K562 (cell line): Measurements from ENCODE around the gene TBC1D25. TPM values are rescaled to one million over a fixed set of nuclear protein-coding genes. Genes with fewer than 3 reads are reported as not detected.

Source experiments
- ATAC-seq: fragments of 200-7000 bp; cut with Tn5 transposase; 3 replicates; pipeline ENCODE4 v1.9.1; 2020; ENCODE audit warnings: moderate library complexity
- BruUV-seq: library from RNA; stranded (reverse); fragments of 400-500 nt; replicated peaks from 2 replicates; lab custom pipeline; 2021; lab: Mats Ljungman, UMichigan
- CTCF ChIA-PET: fragments of 300-600 bp; formaldehyde crosslinking; extraction: SDS; loops from one replicate; lab custom pipeline; 2021; ENCODE audit warnings: low intra/inter-chr PET ratio; lab: Yijun Ruan, JAX
- POLR2A ChIA-PET: fragments of 300-600, 350-650 bp; sonication (Branson Sonifier 250); formaldehyde crosslinking; extraction: SDS; loops from one replicate; lab custom pipeline; 2021; ENCODE audit warnings: antibody characterized with exemption, inconsistent platforms; lab: Yijun Ruan, JAX
- DNase-seq, 4 experiments: peaks; one replicate each; pipeline versions ENCODE4 v3.0.0 to v3.0.0-alpha.2; 2011 to 2018; ENCODE audit warnings: low spot score in 3 of 4, mixed read lengths in 3 of 4; ENCODE audit errors: extremely low read depth in 1 of 4
- FAIRE-seq: peaks from 2 replicates; lab custom pipeline; 2011; peaks lifted over from hg19 to GRCh38; lab: Jason Lieb, UNC
- H2AFZ ChIP-seq: 2 replicates; pipeline ENCODE4 v1.6.0; 2011; ENCODE audit warnings: low read depth, low read length, control low read depth, inconsistent platforms
- H3K27ac ChIP-seq: fragments of 200-600 bp; 3 replicates; pipeline ENCODE4 v1.8.0; 2011; ENCODE audit warnings: low read depth, mild to moderate bottlenecking, control low read depth, inconsistent platforms, low read length, moderate library complexity, mixed read lengths; ENCODE audit errors: extremely low read depth
- H3K27me3 ChIP-seq, 2 experiments: fragments of 300-600 bp in 1 of 2; 2 replicates in 1 of 2; 3 replicates in 1 of 2; pipeline versions ENCODE4 v1.6.0 to v1.8.0; 2011; ENCODE audit warnings: inconsistent platforms in 2 of 2, low read length in 2 of 2, mild to moderate bottlenecking in 1 of 2, mixed read lengths in 1 of 2, moderate library complexity in 1 of 2; ENCODE audit not compliant: control insufficient read depth in 2 of 2, insufficient read depth in 2 of 2
- H3K36me3 ChIP-seq: fragments of 300-600 bp; 3 replicates; pipeline ENCODE4 v1.8.0; 2011; ENCODE audit warnings: mild to moderate bottlenecking, low read length, inconsistent platforms; ENCODE audit not compliant: control insufficient read depth, insufficient read depth
- H3K4me1 ChIP-seq, 2 experiments: fragments of 200-600 bp in 1 of 2; replicated peaks in 1 of 2; 2 replicates in 1 of 2; 3 replicates in 1 of 2; pipeline versions ENCODE4 v1.5.1 to v1.8.0; 2011; ENCODE audit warnings: inconsistent platforms in 2 of 2, low read length in 2 of 2, mild to moderate bottlenecking in 1 of 2, mixed read lengths in 1 of 2, moderate library complexity in 1 of 2; ENCODE audit not compliant: control insufficient read depth in 2 of 2, insufficient read depth in 2 of 2
- H3K4me2 ChIP-seq: 2 replicates; pipeline ENCODE4 v1.6.1; 2011; ENCODE audit warnings: low read length, control low read depth, inconsistent platforms, mixed read lengths; ENCODE audit not compliant: insufficient read depth
- H3K4me3 ChIP-seq: fragments of 200-600 bp; sonication (generic), shearing (Covaris generic); 2 replicates; pipeline ENCODE4 v1.5.1; 2016; ENCODE audit warnings: control low read depth, inconsistent platforms
- H3K79me2 ChIP-seq: fragments of 200-600 bp; 3 replicates; pipeline ENCODE4 v1.8.0; 2011; ENCODE audit warnings: low read length, inconsistent platforms; ENCODE audit not compliant: control insufficient read depth, insufficient read depth
- H3K9ac ChIP-seq, 2 experiments: 2 replicates each; pipeline versions ENCODE4 v1.6.0 to v1.6.1; 2011; ENCODE audit warnings: low read depth in 2 of 2, low read length in 2 of 2, control low read depth in 1 of 2, inconsistent platforms in 1 of 2, mild to moderate bottlenecking in 1 of 2, mixed read lengths in 1 of 2; ENCODE audit not compliant: insufficient read depth in 1 of 2
- H3K9me1 ChIP-seq: one replicate; pipeline ENCODE4 v1.6.0; 2011; ENCODE audit warnings: inconsistent platforms, mild to moderate bottlenecking, low read length, moderate library complexity; ENCODE audit not compliant: control insufficient read depth, insufficient read depth
- H3K9me3 ChIP-seq: replicated peaks from 2 replicates; pipeline ENCODE4 v1.5.1; 2011; ENCODE audit warnings: low read depth, low read length, inconsistent platforms; ENCODE audit not compliant: control insufficient read depth, insufficient read depth
- H4K20me1 ChIP-seq: replicated peaks from 2 replicates; pipeline ENCODE4 v1.6.1; 2011; ENCODE audit warnings: low read length, inconsistent platforms, mixed read lengths; ENCODE audit not compliant: control insufficient read depth, insufficient read depth
- BACH1 ChIP-seq: fragments of 200-800 bp; sonication (Bioruptor generic); IDR thresholded peaks from 2 replicates; pipeline ENCODE4 v1.6.1; 2016; ENCODE audit warnings: missing genetic modification characterization, missing compliant biosample characterization
- FOSL1 ChIP-seq: fragments of 200-800 bp; sonication (Bioruptor generic); conservative IDR thresholded peaks from 2 replicates; pipeline ENCODE4 v1.6.1; 2016; ENCODE audit warnings: missing genetic modification characterization, missing compliant biosample characterization
- GATAD2A ChIP-seq: fragments of 450-650 bp; IDR thresholded peaks from 2 replicates; pipeline ENCODE4 v1.6.1; 2017
- JUND ChIP-seq, 2 experiments: IDR thresholded peaks; 2 replicates in 1 of 2; 3 replicates in 1 of 2; pipeline ENCODE4 v1.6.1; 2011; ENCODE audit warnings: borderline replicate concordance in 2 of 2, low read depth in 2 of 2, low read length in 2 of 2, improper control_type of control experiment in 1 of 2, missing biosample characterization in 1 of 2, missing genetic modification characterization in 1 of 2, missing genetic modification reagents in 1 of 2
- NCOA4 ChIP-seq: fragments of 450-650 bp; IDR thresholded peaks from 2 replicates; pipeline ENCODE4 v1.6.1; 2018; ENCODE audit warnings: mild to moderate bottlenecking; ENCODE audit not compliant: partially characterized antibody
- NFE2 ChIP-seq: IDR thresholded peaks from 2 replicates; pipeline ENCODE4 v1.6.1; 2014; ENCODE audit warnings: antibody characterized with exemption, low read depth
- NR2C2 ChIP-seq, 2 experiments: fragments of 200-800 bp in 1 of 2; sonication (Bioruptor generic) in 1 of 2; sonication (generic) in 1 of 2; formaldehyde crosslinking in 1 of 2; IDR thresholded peaks; 2 replicates each; pipeline versions ENCODE4 v1.6.1 to v1.8.0; 2016 to 2022; ENCODE audit warnings: mild to moderate bottlenecking in 1 of 2, missing compliant biosample characterization in 1 of 2, missing genetic modification characterization in 1 of 2, missing genetic modification reagents in 1 of 2
- RUNX1 ChIP-seq: sonication (generic); IDR thresholded peaks from 2 replicates; pipeline ENCODE4 v1.6.1; 2016; ENCODE audit warnings: antibody characterized with exemption, low read depth
- SREBF2 ChIP-seq: sonication (generic); formaldehyde crosslinking; IDR thresholded peaks from 2 replicates; pipeline ENCODE4 v1.4.0; 2020; ENCODE audit warnings: mild to moderate bottlenecking, missing genetic modification reagents
- SRF ChIP-seq, 2 experiments: fragments of 250-450, 450-650 bp in 1 of 2; sonication (Bioruptor Pico) in 1 of 2; sonication (generic) in 1 of 2; formaldehyde crosslinking; IDR thresholded peaks; 2 replicates each; pipeline versions ENCODE4 v1.5.0 to v1.5.1; 2020 to 2022; ENCODE audit warnings: mild to moderate bottlenecking in 1 of 2, missing genetic modification reagents in 1 of 2
- ZNF644 ChIP-seq: fragments of 200-800 bp; sonication (Bioruptor generic); IDR thresholded peaks from 2 replicates; pipeline ENCODE4 v1.6.1; 2016; ENCODE audit warnings: low read depth, missing genetic modification characterization, missing compliant biosample characterization
- ZNF696 ChIP-seq: fragments of 250-450 bp; sonication (Bioruptor Pico); conservative IDR thresholded peaks from 2 replicates; pipeline ENCODE4 v1.4.0; 2020; ENCODE audit warnings: mild to moderate bottlenecking, moderate library complexity
- ZNF766 ChIP-seq: fragments of 200-800 bp; sonication (Bioruptor generic); conservative IDR thresholded peaks from 2 replicates; pipeline ENCODE4 v1.6.1; 2016; ENCODE audit warnings: missing genetic modification characterization, missing compliant biosample characterization
- whole genome bisulfite sequencing: fragments of 100-300 bp; shearing (Covaris generic); methylation state at CpG from one replicate; pipeline ENCODE4 v1.1.6; 2016; ENCODE audit warnings: low coverage, mixed read lengths; ENCODE audit not compliant: insufficient coverage; ENCODE audit errors: missing lambda C conversion rate; 5-methylcytosine and 5-hydroxymethylcytosine counted together
- in situ Hi-C: fragments of 300-500 bp; cut with MboI; formaldehyde crosslinking; loops from 4 replicates; pipeline ENCODE4 v1.15.0; 2018; ENCODE audit warnings: inconsistent platforms, mixed read lengths
- intact Hi-C: fragments of 100-400 bp; cut with micrococcal nuclease; formaldehyde crosslinking; loops from 2 replicates; pipeline ENCODE4 v1.14.2; 2022
- polyA plus RNA-seq, 8 experiments: library from polyadenylated mRNA; depleted of rRNA in 4 of 8; stranded (reverse) in 5 of 8; unstranded in 3 of 8; fragments of >200 nt; fragmentation: Nextera tagmentation in 2 of 8; fragmentation: Illumina TruSeq in 1 of 8; extraction: Ambion mirVana in 2 of 8; extraction: Trizol in 1 of 8; gene quantifications; 2 replicates each; pipeline versions ENCODE4 v1.2.1 to v1.2.3, GENCODE V29; 2011 to 2014; ENCODE audit warnings: inconsistent platforms in 1 of 8, missing spikeins in 1 of 8
- total RNA-seq, 7 experiments: library from RNA; depleted of rRNA in 6 of 7; stranded (reverse); fragments of >200 nt in 6 of 7; fragmentation: Illumina TruSeq in 2 of 7; extraction: Trizol in 2 of 7; gene quantifications; 2 replicates each; pipeline versions ENCODE4 v1.2.1 to v1.2.3, GENCODE V29; 2011 to 2021; ENCODE audit warnings: low replicate concordance in 1 of 7

TBC1D25 gene
- total and polyA plus RNA-seq, 9 of the 15 experiments (the other 6 are each of a cell fraction or from before 2014, with no cell fraction given) = 0.62 to 10.6 (median 3.9) TPM

DNA sequence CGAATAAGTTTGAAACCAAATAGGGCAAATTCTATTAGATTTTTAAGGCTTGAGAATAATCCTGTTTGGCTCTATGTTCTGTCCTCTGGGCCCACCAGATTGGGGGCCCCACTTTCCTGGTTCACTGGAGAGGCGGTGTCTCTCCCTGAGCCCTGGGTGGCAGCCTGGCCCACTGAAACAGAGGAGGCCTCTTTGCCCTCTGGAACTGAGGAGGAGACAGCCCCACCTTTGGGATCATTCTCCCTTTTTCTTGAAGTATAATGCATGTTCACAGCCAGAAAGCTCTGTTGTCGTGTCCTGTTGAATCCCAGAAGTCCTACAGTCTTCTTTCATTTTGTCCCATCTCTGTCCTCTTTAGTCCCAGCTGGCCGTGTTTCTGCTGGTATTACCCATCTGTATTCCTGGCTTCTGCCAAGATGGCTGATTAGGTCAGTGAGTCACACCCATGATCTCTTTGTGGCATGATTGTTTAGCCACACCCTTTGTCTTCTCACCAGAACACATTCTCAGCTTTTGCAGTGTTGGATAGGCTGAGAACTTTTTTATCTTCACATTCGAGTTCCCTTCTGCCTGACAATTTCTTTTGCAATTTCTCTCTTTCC lies 8.1 kb upstream of the TBC1D25 start (continued):
- peak; percentile 47; the same call in 1 of the 2 replicates for TF ChIP-seq GATAD2A
- TF ChIP-seq ZNF696 (CRISPR knock-in tag) = no peak
- peak; percentile 87 for TF ChIP-seq JUND (IDR thresholded peaks at IDR 0.05; ENCODE audit: borderline replicate concordance, low read depth, low read length)
- TF ChIP-seq JUND (tag; IDR thresholded peaks at IDR 0.05; ENCODE audit: borderline replicate concordance, low read depth, low read length) = peak; percentile 78; the same call in 2 of the 3 replicates

GRCh38 chrX:48532161-48532560 lies 7.4 kb upstream of the TBC1D25 start:
- no peaks in the 10 kb centered on the region for H3K27me3 ChIP-seq
- peak in 1 of 2 experiments; percentile 96; a peak in 2 of 4 replicates for TF ChIP-seq SRF (CRISPR knock-in tag; IDR thresholded peaks at IDR 0.05)
- peak; percentile 32; the same call in 1 of the 2 replicates for TF ChIP-seq ZNF644
- TF ChIP-seq NFE2 = no peak
- TF ChIP-seq FOSL1 (tag) = 0 out of 2 replicates have a peak, but pooled peaks have one; percentile 4
- peak; percentile 26; the same call in 1 of the 2 replicates for TF ChIP-seq BACH1 (tag)
- no peak for TF ChIP-seq NR2C2 (CRISPR knock-in tag; IDR thresholded peaks at IDR 0.05)
- TF ChIP-seq NR2C2 (tag; IDR thresholded peaks at IDR 0.05) = peak; percentile 8; the same call in 1 of the 2 replicates
- TF ChIP-seq NCOA4 = no peak
- TF ChIP-seq ZNF766 (CRISPR knock-in tag) = 0 out of 2 replicates have a peak, but pooled peaks have one; percentile 7
- TF ChIP-seq RUNX1 = no peak
- TF ChIP-seq SREBF2 (CRISPR knock-in tag) = no peak
- no peaks in the 10 kb centered on the region for H3K9me1 ChIP-seq
- peaks cover 23% of the 10 kb centered on the region; the same call in 2 of the 3 replicates for H3K36me3 ChIP-seq
- BruUV-seq = no TSS peak
- no peaks in the 10 kb centered on the region for H4K20me1 ChIP-seq
- ATAC-seq (peak; percentile 31; the same call in 1 of the 3 replicates), FAIRE-seq (no peak), DNase-seq (peak in 1 of 4 experiments; percentile 5)
- ChIA-PET CTCF (no interaction called here), POLR2A (interaction anchor here (0.6 to 2.2 kb wide), 5 partner anchors 8 to 1387 kb away, joined by 3 to 10 read pairs (median 3); partner anchors contain the start of genes RBM10, RBM3 and TBC1D25)
- in situ Hi-C loops (no loop called here), intact Hi-C loops (no loop called here)
- no peaks in the 10 kb centered on the region for H3K9me3 ChIP-seq
- H3K4me3 ChIP-seq = no peak overlapping the region
- 20% methylated on average over 1 of the region's 1 CpG for WGBS
- peak overlapping the region; percentile 83 for H3K27ac ChIP-seq
- no peaks in the 10 kb centered on the region for H3K79me2 ChIP-seq
- H2AFZ ChIP-seq = peak overlapping the region; percentile 64
- peaks cover 2 to 17% of the 10 kb centered on the region in 2 experiments; a peak in 4 of 5 replicates for H3K4me1 ChIP-seq
- H3K4me2 ChIP-seq = peak overlapping the region; percentile 55; the same call in 1 of the 2 replicates
- H3K9ac ChIP-seq = peak overlapping the region in 1 of 2 experiments; percentile 39; a peak in 1 of 4 replicates
